ENCODE measurements around the gene ZIC1.

The ZIC1 gene

DNA sequence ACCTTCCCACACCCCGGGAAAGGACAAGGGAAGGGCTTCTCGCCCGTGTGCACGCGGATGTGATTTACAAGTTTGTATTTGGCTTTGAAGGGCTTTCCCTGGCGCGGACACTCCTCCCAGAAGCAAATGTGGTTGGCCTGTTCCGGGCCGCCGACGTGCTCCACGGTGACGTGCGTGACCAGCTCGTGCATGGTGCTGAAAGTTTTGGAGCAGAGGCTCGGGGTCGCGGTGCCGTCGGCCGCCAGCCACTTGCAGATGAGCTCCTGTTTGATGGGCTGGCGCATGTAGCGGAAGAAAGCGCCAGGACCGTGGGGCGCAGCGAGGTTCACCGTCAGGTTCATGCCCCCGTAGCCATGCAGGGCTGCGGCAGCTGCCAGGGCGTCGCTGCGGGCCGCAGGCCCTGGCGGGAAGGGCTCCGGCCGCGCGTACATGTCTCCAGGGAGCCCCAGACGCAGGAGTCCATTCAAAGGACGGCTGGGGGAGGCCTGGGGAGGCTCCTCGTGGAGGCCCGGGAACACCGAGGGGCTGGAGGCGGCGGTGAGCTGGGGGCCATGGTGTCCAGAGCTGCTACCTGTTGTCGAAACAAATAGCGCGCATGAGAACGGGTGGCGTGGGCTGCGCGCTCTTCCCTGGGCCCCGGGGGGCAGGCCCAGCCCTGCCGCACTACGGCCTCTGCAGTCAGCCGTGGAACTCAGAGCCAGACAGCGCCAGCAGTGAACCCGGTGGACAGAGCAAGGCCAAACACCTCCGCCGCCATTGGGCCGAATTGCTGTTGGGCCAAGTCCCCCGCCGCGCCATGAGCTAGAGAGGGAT is 13.1 kb upstream of the ZIC1 start:
- DNase-seq (ENCODE audit: low read depth in 2 of 2) = no peak

DNA sequence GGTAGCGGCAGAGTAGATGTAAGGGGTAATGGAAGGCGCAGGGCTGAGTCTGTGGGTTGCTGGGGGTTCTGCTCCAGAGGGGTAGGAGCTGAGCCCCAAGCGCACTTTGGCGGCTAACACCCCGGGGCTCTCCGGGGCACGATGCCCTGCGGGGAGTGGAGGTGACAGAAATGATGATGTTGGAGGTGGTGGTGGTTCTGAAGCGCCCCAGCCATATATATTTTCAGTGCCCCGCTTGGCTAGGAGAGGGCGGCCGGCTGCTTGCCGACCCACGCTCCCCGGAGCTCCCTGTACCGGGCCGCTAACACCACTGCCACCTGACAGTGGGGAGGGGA is 12.5 kb upstream of the ZIC1 start:
- DNase-seq (ENCODE audit: low read depth in 2 of 2) = no peak

DNA sequence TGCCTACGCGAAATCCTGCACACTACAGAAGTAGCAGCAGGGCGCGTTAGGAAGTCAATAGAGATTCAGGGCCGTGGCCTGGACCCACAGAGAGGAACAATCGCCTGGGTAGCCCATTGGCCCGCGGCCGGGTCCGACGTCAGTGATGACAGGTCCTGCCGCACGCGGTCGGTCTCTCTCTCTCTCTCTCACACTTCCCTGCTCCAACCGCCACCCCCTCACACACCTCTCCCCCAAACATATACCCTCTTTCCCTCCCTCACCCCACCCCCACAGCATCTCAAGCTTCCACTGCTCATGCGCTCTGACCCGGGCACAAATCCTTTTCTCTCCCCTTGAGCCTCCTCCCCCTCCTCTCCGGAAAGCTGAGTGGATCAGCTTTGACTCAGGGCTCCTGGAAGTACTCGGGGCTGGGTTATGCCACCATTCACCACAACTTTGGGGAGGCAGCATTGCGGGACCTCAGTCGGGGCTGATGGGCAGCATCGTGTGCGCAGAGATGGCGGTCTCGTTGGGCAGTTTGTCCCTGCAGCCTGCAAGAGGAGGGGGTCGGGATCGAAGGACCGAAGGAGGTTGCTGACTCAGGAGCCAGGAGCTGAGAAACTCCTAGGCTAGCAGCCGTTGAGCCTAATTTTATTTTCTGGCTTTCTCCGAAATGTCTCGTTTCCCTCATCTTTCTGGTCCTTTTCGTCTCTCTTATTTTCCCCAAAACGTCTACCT is 11.8 kb upstream of the ZIC1 start:
- DNase-seq (ENCODE audit: low read depth in 2 of 2) = no peak

DNA sequence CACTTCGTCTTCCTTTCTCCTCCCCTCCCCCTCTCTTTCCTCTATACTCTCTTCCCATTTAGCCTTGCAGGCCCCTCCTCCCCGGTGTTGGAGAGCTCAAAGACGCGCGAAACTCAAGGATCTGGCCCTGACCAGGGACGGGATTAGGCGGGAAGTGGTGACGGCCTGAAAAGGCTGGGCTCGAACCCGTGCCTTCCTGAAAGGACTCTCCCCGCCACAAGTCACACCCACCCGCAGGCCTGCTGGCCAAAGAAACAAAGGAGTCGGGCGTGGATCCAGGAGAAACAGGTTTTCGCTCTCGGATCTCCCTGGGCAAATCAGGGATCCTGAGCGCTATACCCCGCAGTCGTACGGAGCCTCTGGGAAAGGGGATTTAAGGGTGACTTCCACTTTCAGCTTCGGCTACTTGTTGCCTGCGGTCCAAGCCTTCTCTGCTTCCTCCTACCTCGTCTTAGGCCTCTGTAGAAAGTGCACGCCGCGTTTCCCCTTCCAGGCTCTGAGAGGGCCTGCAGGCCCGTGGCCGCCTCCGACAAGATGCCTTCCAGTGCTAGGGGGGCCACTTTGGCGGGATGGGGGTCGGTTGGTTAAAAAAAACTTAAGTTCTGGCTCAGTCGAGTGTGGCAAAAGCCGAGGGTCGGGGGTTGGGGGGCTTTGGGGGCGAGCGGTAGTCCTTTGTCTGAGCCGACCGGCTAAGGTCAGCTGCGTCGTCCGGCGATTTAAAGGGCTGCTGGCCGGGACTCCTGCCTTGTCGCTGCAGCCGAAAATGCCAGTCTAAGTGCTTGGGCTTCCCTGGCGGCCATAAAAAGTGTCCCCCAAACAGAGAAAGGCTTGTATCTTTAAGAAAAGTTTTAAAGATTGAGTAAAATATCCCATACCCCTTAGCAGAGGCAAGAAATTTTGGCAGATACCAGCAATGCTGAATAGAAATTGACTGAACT is 11.0 kb upstream of the ZIC1 start:
- DNase-seq (ENCODE audit: low read depth in 2 of 2) = no peak

DNA sequence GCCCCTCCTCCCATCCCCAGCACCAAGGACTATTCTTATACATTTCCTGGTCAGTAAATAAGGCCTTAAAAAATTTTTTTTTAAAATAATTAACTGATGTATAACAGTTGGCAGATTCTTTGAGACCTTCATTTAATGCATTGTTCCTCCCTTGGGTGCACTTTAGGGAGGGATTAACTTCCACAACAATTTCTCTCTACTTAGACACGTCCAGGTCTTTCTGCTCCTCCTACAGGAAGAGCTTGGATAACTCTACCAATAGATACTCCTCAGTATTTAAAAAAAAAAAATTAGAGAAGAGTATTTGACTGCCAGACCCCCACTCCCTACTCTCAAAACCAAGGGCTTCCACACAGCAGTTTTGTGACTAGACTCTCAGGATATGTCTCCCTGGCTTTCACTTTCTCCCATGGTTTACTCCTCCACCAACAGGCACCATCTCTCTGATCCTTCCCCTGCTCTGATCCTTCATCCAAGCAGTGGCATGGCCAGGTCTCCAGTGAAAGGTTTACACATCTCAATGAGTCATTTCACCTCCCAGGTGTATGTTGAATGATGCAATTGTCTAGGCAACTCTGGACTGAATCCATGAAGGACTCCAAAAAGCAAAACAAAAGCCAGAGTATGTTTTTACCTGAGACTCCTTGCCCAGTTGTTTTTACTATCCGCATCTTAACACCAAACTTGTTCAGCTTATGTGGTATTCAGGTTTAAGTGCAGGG is 10.2 kb upstream of the ZIC1 start:
- DNase-seq (ENCODE audit: low read depth in 2 of 2) = no peak

DNA sequence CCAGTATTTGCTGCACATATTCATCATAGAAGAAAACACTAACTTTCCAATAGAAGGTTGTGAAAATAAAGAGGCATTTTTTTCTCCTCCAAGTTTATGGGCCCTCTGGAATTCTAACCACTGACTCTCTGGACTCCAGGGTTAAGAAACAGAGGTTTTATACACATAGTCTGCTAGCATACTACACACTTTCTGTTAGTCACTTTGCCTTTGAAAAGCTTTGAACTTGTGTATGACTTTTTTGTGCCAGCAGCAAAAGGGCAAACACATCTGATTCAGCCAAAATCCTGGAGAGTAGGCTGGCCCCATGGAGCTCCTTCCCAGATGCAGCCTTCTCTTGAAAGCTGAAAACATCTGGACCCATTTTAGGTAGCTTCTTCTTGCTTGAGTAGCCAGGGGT is 9.1 kb upstream of the ZIC1 start:
- no peak for DNase-seq (ENCODE audit: low read depth in 2 of 2)

DNA sequence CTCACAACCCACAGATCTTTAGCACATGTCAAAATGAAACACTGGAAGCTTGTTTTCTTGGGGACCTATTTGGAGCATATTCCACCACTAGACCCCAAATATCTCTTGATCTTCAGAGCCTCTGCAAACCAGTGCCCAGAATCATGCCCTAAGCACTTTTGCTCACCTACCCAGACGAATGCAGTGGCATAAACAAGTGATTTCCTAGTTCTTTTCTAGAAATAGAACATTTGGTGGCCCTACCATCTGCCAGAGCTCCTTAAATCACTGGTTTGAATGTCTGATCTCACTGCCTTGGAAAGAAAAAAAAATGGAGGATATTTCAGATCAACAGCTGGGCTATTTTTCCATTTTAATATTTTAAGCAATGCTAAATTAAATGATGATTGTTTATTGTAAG is 8.2 kb upstream of the ZIC1 start:
- no peak for DNase-seq (ENCODE audit: low read depth in 2 of 2)

DNA sequence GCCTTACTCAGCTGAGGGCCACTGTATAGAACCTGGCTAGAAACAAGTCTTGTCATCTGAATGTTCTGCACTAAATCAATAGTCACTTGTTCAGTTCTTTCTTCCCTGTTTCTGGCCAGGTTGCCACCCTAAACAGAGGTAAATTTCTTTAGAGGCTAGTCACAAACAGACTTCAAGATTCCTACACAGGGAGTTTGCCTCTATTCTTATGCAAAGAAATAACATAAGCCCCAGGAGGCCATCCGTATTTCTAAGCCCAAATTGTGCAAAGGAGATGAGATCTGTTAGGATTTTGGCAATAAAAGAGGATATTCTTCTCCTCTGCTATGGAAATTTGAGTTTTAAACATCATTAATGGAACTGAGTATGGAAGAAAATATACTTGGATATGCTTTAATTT is 7.7 kb upstream of the ZIC1 start:
- DNase-seq (ENCODE audit: low read depth in 2 of 2) = no peak

DNA sequence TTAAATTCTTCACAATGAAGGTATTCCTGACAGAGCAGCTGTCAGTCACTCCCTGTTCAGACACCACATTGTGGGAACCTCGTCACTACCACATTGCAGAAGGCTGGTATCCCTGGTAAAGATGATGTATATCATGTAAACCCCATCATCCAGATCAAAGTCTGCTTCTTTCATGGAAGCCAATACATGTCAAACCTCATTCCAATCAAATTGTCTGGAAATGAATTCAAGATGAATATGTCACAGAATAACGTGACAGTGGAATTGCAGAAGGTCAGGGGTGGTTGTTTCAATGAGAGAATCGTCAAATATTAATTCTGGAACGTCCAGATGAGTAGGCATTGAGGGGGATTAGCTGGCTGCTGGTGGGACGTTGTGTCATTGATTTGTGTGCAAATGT is 7.0 kb upstream of the ZIC1 start:
- DNase-seq (ENCODE audit: low read depth in 2 of 2) = no peak

DNA sequence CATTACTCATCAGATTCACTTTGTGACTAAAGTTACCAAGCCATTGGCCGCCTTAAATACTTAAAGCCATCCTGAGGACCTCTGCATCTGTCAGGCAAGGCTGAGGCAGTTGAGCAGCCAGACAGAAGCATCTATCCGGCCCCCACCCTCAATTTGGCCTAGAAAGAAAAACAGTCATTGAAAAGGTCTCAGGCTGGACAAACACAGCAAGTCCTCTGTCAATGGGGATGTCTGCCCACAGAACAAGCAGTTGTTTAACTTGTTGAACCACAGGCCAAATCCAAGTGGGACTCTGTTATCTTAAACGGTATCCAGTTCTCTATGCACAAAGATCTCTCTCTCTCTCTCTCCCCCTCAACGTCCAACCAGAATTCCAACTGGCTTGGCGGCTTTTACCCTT is 5.7 kb upstream of the ZIC1 start:
- no peak for DNase-seq (ENCODE audit: low read depth in 2 of 2)

DNA sequence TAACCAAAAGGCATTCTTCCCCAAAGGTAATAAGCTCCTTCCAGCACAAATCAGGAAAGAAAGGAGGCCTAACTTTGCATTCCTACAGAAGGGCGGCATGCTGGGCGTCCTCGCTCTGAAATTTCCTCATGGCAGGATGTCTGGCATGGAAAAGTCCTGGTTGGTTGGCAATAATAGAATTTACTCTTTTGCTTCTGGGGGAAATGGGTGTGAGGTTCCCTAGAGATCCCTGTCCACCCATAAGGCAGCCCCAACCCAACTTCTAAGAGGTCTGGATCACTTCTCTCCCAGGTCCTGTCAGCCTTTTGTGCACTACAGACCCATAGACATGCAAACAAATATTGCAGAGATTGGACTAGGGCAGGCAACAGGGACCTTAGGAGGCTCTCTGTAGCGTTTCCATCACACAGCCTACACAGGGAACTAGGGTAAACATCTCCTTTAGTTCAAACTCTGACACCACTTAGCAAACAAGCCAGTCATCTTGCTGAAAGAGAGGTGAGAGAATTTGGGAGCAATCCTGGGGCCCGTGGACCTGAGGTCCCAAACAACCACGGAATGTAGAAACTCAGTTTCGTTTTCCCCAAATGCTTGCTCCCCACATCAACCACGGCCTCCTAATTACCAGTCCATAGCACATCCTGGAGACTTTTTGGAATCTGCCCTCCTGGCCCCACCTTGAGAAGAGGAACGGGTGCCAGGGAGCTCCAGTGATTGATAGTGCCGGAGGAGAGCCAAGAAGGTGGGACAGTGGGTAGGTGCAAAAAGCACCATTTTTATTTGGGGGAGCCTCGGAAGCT is 5.0 kb upstream of the ZIC1 start:
- no peak for DNase-seq (ENCODE audit: low read depth in 2 of 2)

DNA sequence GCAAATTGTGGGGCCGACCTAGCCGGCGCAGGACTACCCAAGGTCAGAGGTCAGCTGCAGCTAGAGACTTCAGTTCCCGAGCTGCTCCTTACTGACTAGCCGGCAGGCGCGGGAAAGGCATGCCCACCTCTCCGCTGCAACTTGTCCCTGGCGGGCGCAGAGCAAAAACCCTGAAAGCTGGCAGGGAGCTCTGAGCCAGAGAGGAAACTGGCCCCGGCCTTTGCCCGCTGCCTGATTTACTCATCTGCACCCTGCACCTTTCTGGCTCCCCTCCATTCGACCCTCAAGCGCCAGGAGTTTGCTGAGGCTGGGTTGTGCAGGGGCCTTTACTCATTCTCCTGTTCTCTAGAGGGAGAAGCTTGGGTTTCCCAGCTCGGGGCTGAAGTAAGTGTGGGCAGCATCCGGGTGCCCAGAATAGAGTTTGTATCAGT is 4.3 kb upstream of the ZIC1 start:
- DNase-seq (ENCODE audit: low read depth in 2 of 2) = no peak

DNA sequence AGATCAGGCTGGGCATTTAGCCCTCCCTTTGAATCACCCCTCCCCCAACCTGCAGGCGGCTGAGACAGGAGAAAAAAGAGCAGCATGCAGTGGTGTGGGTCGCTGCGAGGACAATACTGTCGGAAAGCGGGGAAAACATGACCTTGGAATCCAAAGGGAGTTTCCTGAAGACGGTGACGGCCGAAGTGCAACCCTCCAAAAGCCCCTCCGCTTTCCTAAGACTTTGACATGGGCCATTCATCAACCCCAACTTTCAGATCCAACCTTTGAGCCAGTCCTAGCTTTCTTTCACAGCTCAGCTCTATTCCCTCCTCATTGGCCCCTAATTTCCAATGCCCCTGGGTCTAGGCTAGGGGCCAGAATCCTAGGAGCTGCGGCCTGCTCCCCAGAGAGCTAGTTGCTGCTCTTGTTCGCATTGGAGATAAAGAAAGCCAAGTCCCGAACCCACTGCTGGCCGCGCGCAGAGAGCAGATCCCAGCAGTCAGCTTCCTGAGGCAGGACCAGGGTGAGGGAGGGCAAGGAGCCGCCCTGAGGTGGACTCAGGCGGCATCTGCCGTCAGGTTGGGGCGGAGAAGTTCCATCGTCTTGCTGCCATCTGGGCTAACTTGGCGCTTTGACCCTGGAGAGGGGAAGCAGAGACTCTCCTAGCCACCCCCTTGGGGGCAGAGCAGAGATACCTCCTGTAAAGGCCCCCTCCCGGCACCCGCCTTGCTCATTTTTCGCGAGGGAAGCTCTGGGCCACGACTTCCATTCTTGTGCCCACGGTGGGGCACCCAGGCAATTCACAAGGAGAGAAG is 3.7 kb upstream of the ZIC1 start:
- DNase-seq (ENCODE audit: low read depth in 2 of 2) = no peak

DNA sequence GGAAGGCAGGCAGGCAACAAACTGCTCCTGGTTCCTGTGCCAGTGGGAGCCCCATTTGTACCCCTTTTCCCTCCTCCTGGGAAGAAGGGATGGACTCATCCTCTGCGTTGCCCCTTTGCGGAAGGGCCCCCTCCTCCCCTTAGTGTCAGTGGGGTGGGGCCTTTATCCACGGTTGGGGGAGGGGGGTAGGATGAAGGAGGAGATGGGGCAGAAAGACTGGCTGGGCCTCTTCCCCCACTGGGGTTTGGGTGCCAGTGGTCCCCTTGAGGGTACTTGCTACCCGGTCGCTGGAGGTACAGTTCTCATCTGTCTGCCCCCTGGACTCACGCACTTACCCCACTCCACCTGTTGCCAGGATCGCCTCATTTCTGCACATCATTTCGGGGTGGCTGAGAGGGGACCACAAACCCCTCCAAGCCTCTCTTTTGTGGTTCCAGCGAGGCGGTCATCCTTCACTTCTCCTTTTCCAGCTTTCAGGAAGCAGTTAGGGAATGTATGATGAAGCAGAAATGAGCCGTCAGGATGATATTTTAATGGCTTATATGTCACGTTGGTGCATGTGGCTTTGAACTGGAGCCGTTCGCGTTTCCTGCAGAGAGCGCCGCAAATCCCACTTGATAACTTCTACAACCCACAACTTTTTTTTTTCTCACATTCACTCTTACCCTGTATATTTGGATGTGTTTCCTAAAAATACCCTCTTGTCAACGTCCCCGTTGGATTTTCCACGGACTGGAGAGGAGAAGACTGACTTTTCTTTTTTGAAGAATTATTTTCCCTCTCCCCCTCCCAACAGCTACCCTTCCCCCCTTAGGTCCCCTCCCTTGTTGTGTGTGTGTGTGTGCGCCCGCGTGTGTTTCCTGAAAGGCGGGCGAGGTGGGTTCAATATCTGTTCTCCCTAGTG is 2.9 kb upstream of the ZIC1 start, which contains the start of gene ZIC4:
ZIC4 (minus strand) TSS at position 516 of the 904 bp plus-strand sequence. CDS start 3,746 bp downstream, outside the sequence.
- no peak for DNase-seq (ENCODE audit: low read depth in 2 of 2)

DNA sequence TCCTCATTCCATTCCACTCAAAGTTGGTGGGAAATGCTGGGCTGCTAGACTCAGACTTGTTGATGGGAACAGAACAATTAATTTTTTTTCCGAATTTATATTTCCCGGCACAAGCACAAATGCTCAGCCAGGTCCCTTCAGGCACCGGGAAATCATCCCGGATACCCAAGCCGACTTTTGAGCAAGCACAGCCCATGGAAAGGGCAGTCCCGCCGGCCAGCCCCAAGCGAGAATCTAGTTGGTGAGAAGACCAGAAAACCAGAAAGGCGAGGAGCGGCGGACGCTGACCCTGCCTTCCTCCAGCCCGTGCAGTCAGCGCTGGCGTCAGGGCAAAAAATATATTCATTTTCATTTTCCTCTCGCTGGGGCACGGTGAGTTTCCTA is 2.1 kb upstream of the ZIC1 start:
- DNase-seq (ENCODE audit: low read depth in 2 of 2) = no peak

DNA sequence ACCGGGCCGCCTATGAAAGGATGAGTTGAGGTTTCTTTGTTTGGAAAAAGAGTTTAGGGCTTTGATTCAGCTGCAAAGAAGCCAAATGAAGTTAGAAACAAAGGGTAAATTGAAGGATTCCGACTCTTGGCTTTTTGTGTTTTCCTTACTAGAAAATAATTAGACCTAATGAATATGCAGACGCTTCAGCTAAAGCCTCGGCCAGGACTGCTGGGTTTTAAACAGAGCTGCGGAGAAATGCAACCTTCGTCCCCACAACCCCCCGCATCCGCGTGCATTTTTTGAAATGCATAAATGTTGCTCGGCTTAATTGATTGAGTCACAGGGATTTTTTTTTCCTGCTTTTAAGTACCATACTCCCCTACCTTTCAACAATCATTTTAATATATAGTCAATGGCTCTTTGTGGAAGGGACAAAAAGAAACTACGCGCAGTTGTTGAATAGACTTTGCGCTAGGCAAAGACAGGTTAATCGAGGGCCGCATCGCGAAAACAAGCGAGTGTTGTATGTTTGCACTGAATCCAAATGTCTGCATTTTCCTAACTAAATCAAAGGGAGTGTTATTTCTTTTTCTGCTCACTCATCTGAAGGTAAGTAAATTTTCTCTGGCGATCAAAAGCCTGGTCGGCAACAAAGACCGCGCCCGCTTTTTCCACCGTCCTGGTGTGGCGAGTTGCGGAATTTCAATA is 1.5 kb upstream of the ZIC1 start:
- no peak for DNase-seq (ENCODE audit: low read depth in 2 of 2)

DNA sequence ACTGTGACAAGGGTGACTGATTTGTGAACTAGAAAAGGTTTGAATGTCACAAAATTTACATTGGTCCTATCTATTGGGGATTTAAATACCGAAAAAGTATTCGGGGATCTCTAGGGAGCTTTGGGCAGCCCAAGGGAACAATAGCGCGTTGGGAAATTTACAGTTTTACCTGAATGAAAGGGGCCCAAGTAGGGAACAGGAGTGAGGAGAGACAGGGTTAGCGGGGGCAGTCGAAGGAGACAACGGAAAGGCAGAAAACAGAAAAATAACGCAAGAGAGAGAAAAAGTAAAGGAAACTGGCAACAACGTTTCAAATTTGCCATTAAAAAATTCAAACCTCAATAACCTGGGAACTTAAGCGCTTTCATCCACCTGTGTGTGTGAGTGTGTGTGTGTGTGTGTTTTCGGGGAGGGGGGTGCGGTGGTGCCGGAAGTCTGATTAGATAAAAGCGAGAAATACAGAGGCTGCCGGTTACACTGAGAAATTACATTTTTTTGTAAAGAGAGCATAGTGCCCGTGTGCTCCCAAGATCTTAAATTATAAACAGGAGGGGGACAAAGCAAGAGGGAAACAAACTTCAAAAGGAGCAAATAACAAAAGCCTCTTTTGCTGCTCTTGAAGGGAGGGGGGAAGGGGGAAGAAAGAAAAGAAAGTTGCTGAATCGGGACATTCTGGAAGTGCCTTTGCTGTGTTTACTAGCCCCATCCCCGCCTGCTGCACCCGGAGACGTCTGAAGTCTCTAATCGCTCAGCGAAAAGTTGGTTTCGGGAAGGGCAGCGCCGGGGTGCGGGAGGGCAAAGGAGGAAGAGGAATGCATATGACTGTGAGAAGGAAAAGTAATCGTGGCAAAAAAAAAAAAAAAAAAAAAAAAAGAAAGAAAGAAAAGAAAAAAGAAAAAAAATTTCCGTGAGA is 721 bp upstream of the ZIC1 start:
- DNase-seq (ENCODE audit: low read depth in 2 of 2) = no peak
